SH-SY5Y (cell line): ENCODE data around the gene ARID4B.

Experiments used
- GATA2 ChIP-seq: IDR thresholded peaks from 2 replicates; pipeline ENCODE4 v1.6.1; 2011; ENCODE audit warnings: mild to moderate bottlenecking, low read depth, low read length
- GATA3 ChIP-seq: IDR thresholded peaks from 2 replicates; pipeline ENCODE4 v1.6.1; 2011; ENCODE audit warnings: low read depth, mild to moderate bottlenecking, low read length, moderate library complexity

DNA sequence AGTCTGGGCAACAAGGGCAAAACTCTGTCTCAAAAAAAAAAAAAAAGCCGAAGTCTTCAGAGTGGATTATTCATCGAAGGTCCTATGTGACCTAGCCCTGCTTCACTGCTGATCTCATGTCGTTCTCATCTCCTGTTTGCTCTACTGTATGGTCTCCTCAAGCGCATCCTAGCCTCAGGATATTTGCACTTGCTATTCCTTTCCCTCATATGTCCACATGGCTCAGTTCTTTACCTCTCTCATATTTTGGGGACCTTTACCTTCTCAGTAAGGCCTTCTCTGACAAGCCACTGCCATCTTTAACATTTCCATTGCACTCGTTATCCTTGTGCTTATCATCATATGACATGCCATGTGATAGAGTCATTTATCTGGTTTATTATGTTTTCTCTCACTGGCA lies 41.8 kb upstream of the ARID4B start:
- no peak for TF ChIP-seq GATA2
- no peak for TF ChIP-seq GATA3
